HG02885 (cell line): ENCODE results near the gene HSD11B1L.
"Not testable (repeated sequence)": the region's sequence is repeated elsewhere in the genome, so short reads cannot be mapped to it uniquely, and the experiment has no call there.

Experiments
- ATAC-seq: cut with Tn5 transposase; IDR thresholded peaks from one replicate; pipeline ENCODE4 v1.9.1; 2021; ENCODE audit warnings: mild to moderate bottlenecking; ENCODE audit not compliant: unreplicated experiment, poor library complexity

The HSD11B1L gene

DNA sequence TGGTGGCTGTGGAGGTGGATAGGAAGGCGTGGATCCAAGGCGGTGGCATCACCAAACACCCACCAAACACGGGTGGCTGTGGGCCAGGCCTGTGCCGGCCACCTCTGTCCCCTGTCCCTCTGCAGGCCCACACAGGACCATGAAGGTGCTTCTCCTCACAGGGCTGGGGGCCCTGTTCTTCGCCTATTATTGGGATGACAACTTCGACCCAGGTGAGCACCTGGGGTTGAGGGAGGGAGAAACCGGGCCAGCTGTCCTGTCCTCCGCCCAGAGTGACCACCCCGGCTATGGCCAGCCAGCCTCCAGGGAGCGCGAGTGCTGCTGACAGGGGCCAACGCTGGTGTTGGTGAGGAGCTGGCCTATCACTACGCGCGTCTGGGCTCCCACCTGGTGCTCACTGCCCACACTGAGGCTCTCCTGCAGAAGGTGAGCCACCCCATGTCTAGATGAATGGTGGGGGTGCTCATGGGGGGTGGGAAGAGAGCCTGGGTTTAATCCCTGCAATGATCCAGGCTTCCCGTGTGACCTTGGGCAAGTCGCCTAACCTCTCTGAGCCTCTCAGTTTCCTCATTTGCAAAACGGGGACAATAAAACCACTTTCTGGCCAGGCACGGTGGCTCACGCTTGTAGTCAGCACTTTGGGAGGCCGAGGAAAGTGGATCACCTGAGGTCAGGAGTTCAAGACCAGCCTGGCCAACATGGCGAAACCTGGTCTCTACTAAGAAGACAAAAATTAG is 4.0 kb downstream of the HSD11B1L start:
- ATAC-seq: no peak

- no peak for ATAC-seq
Observed at GRCh38 chr19:5686326-5686646, 5.5 kb downstream of the HSD11B1L start.

DNA sequence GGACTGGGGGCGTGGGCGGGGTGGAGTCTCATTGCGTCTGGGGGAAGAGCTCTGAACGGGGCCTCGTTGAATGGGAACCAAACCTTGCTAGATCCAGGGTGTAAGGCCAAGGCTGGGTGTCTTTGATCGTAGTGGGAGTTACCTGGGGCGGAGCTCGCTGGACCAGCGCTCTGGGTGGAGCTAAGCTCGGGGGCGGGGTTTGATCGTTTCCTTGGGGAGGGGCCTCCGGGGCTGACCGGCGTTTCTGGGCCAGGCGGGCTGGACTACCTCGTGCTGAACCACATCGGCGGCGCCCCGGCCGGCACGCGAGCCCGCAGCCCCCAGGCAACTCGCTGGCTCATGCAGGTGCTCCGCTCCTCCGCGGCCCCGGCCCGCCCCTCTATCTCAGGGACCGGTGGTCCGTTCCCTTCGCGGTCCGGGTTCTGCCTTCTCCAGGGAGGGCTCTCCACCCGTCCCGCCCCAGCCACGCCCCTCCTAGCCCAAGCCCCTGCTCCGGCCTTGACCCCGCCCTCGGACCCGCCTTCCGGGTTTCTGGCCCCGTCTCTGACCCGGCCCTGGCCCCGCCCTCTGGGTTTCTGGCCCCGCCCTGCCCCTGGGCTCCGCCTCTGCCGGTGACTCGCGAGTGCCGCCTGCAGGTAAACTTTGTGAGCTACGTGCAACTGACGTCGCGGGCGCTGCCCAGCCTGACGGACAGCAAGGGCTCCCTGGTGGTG is 6.0 kb downstream of the HSD11B1L start:
- ATAC-seq: peak; percentile 61

DNA sequence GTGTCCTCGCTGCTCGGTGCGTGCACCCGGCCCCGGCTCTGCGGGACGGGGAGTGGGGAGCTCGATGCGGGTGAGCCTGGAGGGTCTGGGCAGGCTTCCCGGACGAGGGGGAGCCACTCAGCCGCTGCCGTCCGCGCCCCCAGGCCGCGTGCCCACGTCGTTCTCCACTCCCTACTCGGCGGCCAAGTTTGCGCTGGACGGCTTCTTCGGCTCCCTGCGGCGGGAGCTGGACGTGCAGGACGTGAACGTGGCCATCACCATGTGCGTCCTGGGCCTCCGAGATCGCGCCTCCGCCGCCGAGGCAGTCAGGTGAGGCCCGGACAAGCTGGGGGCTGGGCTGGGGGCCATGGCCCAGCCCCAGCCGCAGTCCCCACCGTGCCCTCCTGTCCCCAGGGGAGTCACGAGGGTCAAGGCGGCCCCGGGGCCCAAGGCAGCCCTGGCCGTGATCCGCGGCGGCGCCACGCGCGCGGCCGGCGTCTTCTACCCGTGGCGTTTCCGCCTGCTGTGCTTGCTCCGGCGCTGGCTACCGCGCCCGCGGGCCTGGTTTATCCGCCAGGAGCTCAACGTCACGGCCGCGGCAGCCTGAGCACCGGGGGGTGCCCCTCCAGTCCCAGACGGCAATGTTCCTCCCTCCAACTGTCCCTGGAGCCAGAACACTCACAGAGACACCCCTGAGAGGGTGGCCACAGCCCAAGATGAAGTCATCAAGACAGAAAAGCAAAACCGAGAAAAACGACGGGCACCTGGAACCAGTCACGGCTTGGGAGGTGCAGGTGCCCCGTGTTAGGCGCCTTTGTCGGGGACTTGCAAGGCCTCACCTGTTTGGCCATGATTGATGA is 6.8 kb downstream of the HSD11B1L start:
- ATAC-seq: no peak

DNA sequence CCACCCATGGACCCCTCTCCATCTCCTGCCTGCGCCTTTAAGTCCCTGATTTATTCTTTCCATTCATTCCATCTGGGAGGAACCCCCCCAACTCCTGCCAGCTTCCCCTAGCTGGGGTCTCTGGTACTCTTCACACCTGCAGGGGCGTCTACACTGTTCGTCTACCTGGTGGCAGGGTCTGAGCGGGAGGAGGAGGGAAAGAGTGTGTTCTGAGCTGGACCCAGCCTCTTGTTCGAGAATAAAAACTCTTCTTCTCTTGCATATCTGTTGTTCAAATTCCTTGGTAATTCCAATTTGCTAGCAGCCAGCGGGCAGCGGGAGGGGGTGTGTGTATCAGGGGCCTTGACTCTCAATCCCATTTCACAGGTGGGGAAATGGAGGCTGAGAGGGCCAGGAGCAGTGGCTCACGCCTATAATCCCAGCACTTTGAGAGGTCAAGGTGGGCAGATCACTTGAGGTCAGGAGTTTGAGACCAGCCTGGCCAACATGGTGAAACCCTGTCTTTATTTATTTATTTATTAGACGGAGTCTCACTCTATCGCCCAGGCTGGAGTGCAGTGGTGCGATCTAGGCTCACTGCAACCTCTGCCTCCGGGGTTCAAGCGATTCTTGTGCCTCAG is 7.5 kb downstream of the HSD11B1L start:
- not testable (repeated sequence) for ATAC-seq

DNA sequence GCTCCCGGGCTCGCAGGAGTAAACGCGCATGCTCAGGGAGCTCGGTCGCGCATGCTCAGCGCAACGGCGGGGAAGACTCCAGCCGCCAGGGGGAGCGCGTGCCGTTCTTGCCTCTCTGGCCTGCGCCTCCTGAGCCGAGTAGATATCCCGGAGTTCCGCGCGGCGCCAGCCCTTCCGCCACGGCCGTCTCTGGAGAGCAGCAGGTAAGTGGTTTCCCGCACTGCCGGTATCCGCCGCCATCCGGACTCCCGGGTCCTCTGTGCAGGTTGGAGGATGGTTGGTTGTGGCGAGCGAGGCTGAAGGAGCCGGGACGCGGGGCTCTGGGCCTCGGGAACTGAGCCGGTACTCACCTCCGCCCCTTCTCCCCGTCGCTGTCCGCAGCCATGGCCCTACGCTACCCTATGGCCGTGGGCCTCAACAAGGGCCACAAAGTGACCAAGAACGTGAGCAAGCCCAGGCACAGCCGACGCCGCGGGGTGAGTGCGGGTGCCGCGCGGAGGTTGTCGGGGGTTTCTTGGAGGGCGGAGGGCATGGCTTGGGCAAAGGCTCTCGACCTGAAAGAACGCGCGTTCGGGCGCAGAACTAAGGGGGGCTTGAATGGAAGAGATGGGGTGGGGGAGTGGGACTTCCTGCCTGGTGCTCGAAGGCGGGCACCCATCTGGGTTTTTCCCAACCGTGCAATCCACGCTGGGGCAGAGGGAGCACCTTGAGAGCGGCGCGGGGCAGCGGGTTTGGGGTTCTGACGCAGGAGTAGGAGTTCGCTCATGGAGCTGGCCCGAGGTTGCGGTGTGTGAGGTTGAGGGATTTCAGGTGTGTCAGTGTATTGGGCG is 9.5 kb downstream of the HSD11B1L start, which contains the start of gene RPL36:
TSS of gene RPL36 (plus strand) at position 171 of the 830 bp plus-strand sequence. CDS start at position 384, 213 bp downstream.
- ATAC-seq: peak; percentile 58

- ATAC-seq: no peak
Observed at GRCh38 chr19:5690955-5691821, 10.4 kb downstream of the HSD11B1L start.

- no peak for ATAC-seq
Observed at GRCh38 chr19:5691822-5692722, 11.2 kb downstream of the HSD11B1L start.

DNA sequence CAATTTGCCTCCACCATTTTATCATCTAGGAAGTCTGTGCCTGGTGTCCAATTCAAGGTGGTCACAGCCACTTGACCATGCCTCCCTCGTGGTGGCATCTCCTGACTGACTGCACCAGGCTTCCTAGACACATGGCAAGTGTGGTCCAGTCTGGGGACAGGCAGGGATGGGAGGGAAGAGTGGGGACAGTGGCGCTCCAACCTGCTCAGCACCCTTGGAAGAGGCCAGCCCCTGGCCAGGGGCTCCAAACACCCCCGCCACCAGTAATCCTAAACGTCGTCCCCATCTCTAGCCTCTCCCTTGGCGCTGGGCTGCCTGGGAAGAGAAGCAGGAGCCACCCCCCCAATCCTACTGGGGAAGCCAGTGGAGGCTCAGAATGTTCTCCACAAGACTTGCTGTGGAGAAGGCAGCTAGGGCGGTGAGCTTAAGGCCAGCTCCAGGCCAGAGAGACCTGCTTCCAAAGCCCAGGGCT is 11.9 kb downstream of the HSD11B1L start:
- no peak for ATAC-seq

- no peak for ATAC-seq
Observed at GRCh38 chr19:5693195-5694166, 12.7 kb downstream of the HSD11B1L start.

DNA sequence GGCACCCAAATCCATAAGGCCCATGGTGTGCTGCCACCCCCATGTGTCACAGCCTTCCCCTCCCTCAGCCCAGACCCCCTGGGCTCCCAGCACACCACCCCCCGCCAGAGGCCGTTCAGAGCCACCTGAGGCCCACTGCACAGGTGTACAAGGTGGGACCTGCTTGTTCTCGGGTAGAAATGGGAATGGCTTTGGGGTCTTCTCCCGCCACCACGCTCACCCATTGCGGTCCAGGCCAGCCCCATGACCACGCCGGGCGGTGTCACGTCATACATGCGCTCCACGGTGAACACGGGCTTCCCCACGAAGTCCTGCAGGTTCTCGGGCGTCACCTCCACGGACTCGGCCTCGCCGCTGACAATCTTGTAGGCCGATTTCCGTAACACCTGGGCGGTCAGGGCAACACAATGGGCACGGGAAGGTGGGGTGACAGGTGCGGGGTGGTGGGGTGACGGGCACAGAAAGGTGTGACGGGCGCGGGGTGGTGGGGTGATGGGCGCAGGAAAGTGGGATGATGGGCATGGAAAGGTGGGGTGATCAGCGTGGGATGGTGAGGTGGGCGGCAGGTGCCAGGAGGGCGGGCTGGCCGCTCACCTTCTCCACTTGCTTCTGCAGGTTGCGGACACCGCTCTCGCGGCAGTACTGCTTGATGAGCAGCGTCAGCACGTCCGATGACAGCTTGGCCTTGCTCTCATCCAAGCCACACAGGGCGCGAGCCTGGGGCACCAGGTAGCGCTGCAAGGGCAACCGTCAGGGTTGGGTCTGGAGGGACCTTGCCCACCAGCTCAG is 13.5 kb downstream of the HSD11B1L start:
- no peak for ATAC-seq

GRCh38 chr19:5694956-5695648 is 14.3 kb downstream of the HSD11B1L start:
- no peak for ATAC-seq

DNA sequence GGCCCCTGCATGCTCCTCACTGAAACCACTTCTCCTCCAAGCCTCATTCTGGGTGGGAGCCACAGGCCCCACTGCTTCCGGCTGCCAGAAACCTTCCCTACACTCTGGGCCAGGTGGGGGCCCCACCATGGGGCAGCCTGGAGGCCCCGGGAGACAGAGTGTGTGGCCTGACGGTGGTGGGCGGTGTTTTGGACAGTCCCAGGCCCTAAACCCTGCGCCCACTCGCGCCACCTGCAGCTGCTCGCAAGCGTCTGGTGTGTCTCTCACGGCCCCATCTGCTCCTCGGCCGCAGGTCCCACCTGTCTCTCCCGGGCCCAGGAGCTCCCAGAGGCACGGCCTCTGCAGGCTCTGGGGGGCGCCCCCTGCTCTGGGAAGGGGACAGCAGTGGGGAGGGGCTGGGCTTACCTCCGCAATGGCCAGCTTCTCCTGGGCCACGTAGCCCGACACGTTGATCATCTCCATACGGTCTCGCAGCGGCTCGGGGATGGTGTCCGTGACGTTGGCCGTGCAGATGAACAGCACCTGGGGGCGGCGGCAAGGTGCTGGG is 14.9 kb downstream of the HSD11B1L start:
- no peak for ATAC-seq

DNA sequence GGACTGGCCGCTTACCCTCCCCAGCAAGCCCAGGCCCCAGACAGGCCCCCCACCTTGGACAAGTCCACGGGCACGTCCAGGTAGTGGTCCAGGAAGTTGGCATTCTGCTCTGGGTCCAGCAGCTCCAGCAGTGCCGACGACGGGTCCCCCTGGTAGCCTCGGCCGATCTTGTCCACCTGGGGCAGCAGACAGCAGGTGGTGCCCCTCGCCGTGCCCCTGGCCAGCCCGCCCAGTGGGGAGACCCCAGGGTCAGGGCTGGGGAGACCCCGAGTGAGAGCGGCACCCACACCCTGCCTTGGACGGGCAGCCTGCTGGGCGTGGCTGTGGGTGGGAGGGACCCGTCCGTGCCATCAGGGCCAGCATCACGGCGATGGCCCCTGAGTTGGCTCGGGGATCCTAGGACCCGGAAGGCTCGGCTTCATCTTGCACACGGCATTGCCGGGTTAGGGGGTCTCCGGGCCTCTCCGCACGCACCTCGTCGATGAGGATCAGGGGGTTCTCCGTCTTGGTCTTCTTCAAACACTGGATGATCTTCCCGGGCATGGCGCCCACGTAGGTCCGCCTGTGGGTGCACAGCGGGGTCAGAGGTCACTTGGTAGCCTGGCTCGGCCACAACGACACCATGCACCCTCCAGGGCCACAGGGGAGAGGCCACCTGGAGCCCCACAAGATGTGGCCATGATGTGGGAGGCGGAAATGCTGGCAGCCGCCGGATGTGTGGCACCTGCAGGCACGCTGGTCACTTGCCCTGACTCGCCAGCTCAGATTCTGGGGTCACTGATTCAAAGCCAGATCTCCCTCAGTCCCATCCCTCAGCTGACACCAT is 15.6 kb downstream of the HSD11B1L start:
- no peak for ATAC-seq
